ENCODE data around the gene GHR. TPM values are rescaled to one million over a fixed set of nuclear protein-coding genes. Genes with fewer than 3 reads are reported as not detected.

Gene GHR
- total RNA-seq, 1 experiment from 2014 or later: not detected

DNA sequence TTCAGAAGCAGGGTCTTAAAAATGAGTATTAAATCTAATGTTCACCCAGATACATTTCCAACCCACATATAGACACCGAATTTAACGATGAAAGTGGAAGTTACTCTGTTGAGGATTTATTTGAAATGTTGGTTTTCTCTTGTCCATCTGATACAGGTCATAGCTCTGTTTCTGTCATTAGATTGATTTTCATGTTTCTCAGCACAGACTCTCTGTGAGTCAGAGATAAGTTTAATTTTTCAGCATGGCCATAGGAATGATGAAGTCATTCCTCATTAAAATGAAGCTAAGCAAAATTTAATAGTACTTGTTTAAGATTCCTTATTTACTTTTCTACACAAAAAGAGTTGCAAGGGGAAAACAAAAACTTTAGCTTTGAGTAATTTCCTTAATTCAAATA is 38.8 kb downstream of the GHR start:
- Histone ChIP-seq H3K27me3 (replicated peaks; ENCODE audit: insufficient read depth, low read depth, low read length, poor library complexity) (no peaks in the 10 kb centered on the region), H3K4me3 (ENCODE audit: low read depth, low read length, poor library complexity, severe bottlenecking) (no peak overlapping the region), H3K9me3 (ENCODE audit: low read depth, low read length, poor library complexity, severe bottlenecking) (no peaks in the 10 kb centered on the region), H3K4me1 (ENCODE audit: insufficient read depth, low read length, poor library complexity, severe bottlenecking) (no peaks in the 10 kb centered on the region), H3K36me3 (ENCODE audit: insufficient read depth, low read length, poor library complexity, severe bottlenecking) (no peaks in the 10 kb centered on the region), H3K27ac (ENCODE audit: low read depth, low read length, poor library complexity, severe bottlenecking) (no peak overlapping the region)
- intact Hi-C loops (cut with micrococcal nuclease; ENCODE audit: unreplicated experiment): no loop called here
- no peak for DNase-seq (ENCODE audit: low spot score)
- CTCF ChIA-PET: no interaction called here
- POLR2A ChIA-PET (ENCODE audit: low non-redundant PET): no interaction called here
- TF ChIP-seq CTCF (conservative IDR thresholded peaks at IDR 0.05; ENCODE audit: low read depth, low read length): no peak
- TF ChIP-seq EZH2 (IDR thresholded peaks at IDR 0.05; ENCODE audit: borderline replicate concordance, low read depth, low read length, poor library complexity, severe bottlenecking): no peak
- no TSS peak for BruUV-seq (replicated peaks)

- Histone ChIP-seq H3K27me3 (replicated peaks; ENCODE audit: insufficient read depth, low read depth, low read length, poor library complexity) (no peaks in the 10 kb centered on the region), H3K4me3 (ENCODE audit: low read depth, low read length, poor library complexity, severe bottlenecking) (no peak overlapping the region), H3K27ac (ENCODE audit: low read depth, low read length, poor library complexity, severe bottlenecking) (no peak overlapping the region), H3K4me1 (ENCODE audit: insufficient read depth, low read length, poor library complexity, severe bottlenecking) (no peaks in the 10 kb centered on the region), H3K9me3 (ENCODE audit: low read depth, low read length, poor library complexity, severe bottlenecking) (no peaks in the 10 kb centered on the region), H3K36me3 (ENCODE audit: insufficient read depth, low read length, poor library complexity, severe bottlenecking) (no peaks in the 10 kb centered on the region)
- POLR2A ChIA-PET (ENCODE audit: low non-redundant PET): no interaction called here
- CTCF ChIA-PET: no interaction called here
- intact Hi-C loops (cut with micrococcal nuclease; ENCODE audit: unreplicated experiment): no loop called here
- no peak for TF ChIP-seq EZH2 (IDR thresholded peaks at IDR 0.05; ENCODE audit: borderline replicate concordance, low read depth, low read length, poor library complexity, severe bottlenecking)
- TF ChIP-seq CTCF (conservative IDR thresholded peaks at IDR 0.05; ENCODE audit: low read depth, low read length): no peak
- no TSS peak for BruUV-seq (replicated peaks)
- no peak for DNase-seq (ENCODE audit: low spot score)
Observed at GRCh38 chr5:42467572-42467971, 44.3 kb downstream of the GHR start.

- BruUV-seq (replicated peaks): no TSS peak
- H3K4me1 ChIP-seq (ENCODE audit: insufficient read depth, low read length, poor library complexity, severe bottlenecking): no peaks in the 10 kb centered on the region
- ChIA-PET CTCF (no interaction called here), POLR2A (ENCODE audit: low non-redundant PET) (no interaction called here)
- DNase-seq (ENCODE audit: low spot score): no peak
- TF ChIP-seq EZH2 (IDR thresholded peaks at IDR 0.05; ENCODE audit: borderline replicate concordance, low read depth, low read length, poor library complexity, severe bottlenecking): no peak
- TF ChIP-seq CTCF (conservative IDR thresholded peaks at IDR 0.05; ENCODE audit: low read depth, low read length): no peak
- H3K27me3 ChIP-seq (replicated peaks; ENCODE audit: insufficient read depth, low read depth, low read length, poor library complexity): no peaks in the 10 kb centered on the region
- no peak overlapping the region for H3K4me3 ChIP-seq (ENCODE audit: low read depth, low read length, poor library complexity, severe bottlenecking)
- intact Hi-C loops (cut with micrococcal nuclease; ENCODE audit: unreplicated experiment): no loop called here
- no peaks in the 10 kb centered on the region for H3K9me3 ChIP-seq (ENCODE audit: low read depth, low read length, poor library complexity, severe bottlenecking)
- no peaks in the 10 kb centered on the region for H3K36me3 ChIP-seq (ENCODE audit: insufficient read depth, low read length, poor library complexity, severe bottlenecking)
- H3K27ac ChIP-seq (ENCODE audit: low read depth, low read length, poor library complexity, severe bottlenecking): no peak overlapping the region
Observed at GRCh38 chr5:42467981-42468524, 44.8 kb downstream of the GHR start.
